Upper lobe of left lung (tissue), 4 donors: ENCODE results near the gene PRSS56.

ENCODE experiments used
- EP300 ChIP-seq, 4 donors: sonication (generic); formaldehyde crosslinking; IDR thresholded peaks; one replicate each; pipeline ENCODE4 v1.5.1; 2017; ENCODE audit warnings: antibody characterized with exemption in 4 of 4, control low read depth in 2 of 4
- POLR2A ChIP-seq, 4 donors: fragments of 450-650 bp; IDR thresholded peaks; one replicate each; pipeline ENCODE4 v1.5.1; 2016 to 2017; ENCODE audit warnings: antibody characterized with exemption in 4 of 4, mild to moderate bottlenecking in 2 of 4
- POLR2AphosphoS5 ChIP-seq, 2 donors: sonication (generic); formaldehyde crosslinking; IDR thresholded peaks; one replicate each; pipeline ENCODE4 v1.5.1; 2017; ENCODE audit warnings: antibody characterized with exemption in 2 of 2
- TF ChIP-seq, protein P1 (sequence below), 6 experiments: fragments of 450-650 bp in 4 of 6; fragments of 200-600 bp in 2 of 6; sonication (generic) in 2 of 6; IDR thresholded peaks; one replicate each; pipeline ENCODE4 v1.5.1; 2016 to 2019; ENCODE audit warnings: antibody characterized with exemption in 6 of 6

DNA sequence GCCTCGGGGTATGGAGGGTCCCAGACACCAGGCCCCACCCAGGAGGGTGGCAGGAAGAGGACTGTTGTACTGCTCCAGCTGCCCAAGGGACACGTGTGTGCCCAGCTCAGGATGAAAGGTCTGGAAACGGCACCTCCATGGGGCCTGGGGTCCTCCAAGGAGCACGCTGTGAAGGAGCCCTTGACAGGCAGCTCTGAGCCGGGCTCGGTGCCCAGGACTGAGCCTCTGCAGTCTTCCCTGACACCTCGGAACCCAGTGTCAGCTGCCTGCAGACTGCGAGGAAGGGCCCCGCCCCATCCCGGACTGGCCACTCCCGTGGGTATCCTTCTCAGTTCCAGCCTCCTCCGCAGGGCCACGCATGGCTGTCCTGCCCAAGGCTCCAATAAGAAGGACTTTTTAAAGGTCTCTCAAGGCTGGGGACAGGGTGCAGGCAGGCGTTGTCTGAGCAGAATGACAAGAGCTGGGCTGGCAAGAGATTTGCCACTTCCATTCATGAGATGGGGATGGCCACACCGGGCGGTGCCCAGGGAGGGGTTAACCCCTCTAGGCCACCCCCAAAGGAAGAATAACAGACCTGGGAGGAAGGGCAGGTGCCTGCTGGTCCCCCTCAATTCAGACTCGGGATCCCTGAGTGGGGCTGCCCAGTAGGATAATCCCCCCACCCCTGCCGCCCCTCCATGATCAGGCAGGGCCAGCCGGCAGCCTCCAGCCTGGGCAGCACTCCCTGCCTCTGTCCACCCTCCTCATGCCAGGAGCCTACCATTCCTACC, 41.4 kb upstream of the PRSS56 start:
- TF ChIP-seq, protein P1, sequence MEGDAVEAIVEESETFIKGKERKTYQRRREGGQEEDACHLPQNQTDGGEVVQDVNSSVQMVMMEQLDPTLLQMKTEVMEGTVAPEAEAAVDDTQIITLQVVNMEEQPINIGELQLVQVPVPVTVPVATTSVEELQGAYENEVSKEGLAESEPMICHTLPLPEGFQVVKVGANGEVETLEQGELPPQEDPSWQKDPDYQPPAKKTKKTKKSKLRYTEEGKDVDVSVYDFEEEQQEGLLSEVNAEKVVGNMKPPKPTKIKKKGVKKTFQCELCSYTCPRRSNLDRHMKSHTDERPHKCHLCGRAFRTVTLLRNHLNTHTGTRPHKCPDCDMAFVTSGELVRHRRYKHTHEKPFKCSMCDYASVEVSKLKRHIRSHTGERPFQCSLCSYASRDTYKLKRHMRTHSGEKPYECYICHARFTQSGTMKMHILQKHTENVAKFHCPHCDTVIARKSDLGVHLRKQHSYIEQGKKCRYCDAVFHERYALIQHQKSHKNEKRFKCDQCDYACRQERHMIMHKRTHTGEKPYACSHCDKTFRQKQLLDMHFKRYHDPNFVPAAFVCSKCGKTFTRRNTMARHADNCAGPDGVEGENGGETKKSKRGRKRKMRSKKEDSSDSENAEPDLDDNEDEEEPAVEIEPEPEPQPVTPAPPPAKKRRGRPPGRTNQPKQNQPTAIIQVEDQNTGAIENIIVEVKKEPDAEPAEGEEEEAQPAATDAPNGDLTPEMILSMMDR (IDR thresholded peaks at IDR 0.05): no peak
- no peak for TF ChIP-seq POLR2AphosphoS5 (IDR thresholded peaks at IDR 0.05)
- TF ChIP-seq EP300 (IDR thresholded peaks at IDR 0.05): no peak
- no peak for TF ChIP-seq POLR2A (IDR thresholded peaks at IDR 0.05)
